ENCODE results near the gene ATF6B.
"Not testable (repeated sequence)": the region's sequence is repeated elsewhere in the genome, so short reads cannot be mapped to it uniquely, and the experiment has no call there.

Gene ATF6B

DNA sequence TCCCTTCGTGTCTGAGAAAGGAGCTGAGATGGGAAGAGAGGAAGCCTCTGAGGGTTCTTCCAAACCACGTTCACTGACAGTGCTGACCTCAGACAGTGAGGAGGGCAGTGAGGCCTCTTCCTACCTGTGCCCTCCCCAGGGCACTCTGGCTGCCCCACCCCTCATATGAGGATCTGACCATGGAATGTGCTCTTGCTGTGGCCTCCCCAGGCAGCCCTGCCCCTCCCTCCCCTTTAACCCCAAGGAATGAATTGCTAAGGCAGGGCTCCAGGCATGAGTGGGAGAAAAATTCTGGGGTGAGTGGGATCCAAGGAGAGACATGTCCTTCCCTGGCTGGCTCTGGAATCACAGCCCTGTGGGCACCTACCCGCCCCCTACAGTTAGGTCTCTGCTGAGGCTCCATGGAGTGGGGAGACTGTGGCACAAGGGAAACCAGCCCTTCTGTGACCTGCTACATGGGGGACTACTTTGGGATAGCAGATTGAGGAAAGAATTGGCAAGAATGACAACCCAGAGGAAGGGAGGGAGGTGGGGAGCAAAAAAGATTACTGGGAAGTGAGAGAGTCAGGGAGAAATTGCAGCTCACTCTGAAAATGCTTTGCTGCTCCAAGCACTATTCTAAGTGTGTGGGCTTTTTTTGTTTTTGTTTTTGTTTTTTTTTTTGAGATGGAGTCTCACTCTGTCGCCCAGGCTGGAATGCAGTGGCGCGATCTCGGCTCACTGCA lies 48.3 kb downstream of the ATF6B start:
- DNase-seq: no peak

DNA sequence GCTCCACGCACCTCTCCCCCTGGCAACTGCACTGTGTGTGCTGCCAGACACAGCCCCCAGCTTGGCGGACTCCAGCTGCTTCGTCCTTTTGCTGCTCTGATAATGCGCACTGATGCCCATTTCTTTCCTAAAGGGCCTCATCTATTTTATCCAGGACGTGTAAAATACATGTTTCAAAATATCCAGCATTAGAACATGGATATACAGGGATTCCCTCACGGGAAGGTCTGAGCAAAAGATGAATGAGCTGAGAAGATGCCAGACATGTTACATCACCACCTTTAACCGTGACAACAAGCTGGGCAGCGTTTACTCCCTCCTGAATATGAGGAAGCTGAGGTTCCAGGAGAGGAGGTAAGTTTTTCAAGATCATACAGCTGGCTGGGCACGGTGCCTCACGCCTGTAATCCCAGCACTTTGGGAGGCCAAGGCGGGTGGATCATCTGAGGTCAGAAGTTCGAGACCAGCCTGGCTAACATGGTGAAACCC lies 51.7 kb downstream of the ATF6B start:
- DNase-seq: no peak

DNA sequence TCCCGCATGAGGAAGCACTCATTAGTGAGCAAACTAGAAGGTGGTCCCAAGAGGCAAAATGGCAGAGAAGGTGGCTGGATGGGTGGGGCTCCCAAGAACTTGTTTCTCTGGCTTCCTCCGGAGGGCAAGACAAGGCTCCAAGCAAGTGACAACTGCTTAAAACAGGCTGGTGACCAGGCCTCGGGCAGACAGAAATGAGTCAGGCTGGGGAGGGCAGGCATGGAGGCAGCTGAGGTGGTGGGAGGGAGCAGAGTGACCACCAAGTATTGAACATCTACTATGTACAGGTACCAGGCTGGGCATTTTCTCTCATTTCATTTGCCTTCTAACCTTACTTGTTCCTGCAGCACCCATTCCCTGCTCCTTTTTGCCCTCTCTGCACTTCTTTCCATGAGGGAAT lies 52.3 kb downstream of the ATF6B start:
- no peak for DNase-seq

- no peak for DNase-seq
Observed at GRCh38 chr6:32074996-32075532, 53.0 kb downstream of the ATF6B start.

DNA sequence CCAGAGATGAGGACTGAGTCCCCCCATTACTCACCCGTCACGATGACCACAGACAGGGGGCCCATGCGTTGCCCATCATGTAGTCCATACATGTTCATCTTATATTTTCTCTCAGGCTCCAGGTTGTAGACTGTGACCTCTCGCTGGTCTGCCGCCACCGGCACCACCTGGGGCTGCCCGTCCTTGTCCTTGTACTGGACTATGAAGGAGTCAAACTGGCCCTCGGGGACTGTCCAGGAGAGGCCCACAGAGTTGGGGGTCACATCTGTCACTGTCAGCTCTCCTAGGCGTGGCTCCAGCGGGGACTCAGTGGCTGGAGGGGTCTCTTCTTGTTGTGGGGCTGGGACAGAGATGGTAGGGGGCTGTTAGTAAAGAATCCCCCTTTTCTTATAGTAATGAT lies 54.4 kb downstream of the ATF6B start:
- DNase-seq: no peak

DNA sequence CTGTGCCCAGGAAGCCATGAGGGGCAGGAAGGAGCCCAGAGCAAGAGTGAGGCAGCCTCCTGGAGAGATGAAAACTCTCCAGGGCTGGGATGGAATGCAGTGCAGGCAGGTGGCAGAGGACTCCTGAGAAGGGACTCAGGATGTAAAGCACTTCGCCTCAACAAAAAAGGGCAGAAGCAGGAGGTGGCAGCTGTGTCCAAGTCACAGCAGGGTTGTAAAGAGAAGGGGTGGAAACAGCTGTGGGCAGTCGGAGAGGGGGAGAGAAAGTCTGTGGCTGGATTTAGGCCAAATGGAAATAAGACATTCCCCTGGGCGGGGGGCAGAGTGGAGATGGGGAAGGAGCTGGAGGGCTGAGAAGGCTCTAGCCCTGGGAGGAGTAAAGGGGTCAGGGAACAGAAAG lies 54.9 kb downstream of the ATF6B start:
- no peak for DNase-seq

- DNase-seq: no peak
Observed at GRCh38 chr6:32070814-32071543, 57.1 kb downstream of the ATF6B start.

- DNase-seq: no peak
Observed at GRCh38 chr6:32069878-32070515, 58.0 kb downstream of the ATF6B start.

GRCh38 chr6:32069460-32069859 lies 58.6 kb downstream of the ATF6B start:
- DNase-seq: no peak

- no peak for DNase-seq
Observed at GRCh38 chr6:32068867-32069266, 59.2 kb downstream of the ATF6B start.

DNA sequence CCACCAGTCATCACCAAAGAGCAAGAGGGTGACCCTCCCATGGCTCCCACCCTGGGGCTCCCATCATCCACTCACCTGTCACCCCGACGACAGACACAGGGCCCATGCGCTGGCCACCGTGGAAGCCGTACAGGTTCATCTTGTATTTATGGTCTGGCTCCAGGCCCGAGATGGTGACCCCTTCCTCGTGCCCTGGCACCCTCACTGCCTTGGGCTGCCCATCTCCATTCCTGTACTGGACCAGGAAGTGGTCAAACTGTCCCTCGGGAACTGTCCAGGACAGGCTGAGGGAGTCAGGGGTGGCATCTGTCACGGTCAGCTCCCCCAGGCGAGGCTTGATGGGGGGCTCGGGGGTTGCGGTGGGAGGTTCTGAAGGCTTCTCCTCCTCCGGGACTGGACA lies 59.7 kb downstream of the ATF6B start:
- not testable (repeated sequence) for DNase-seq

GRCh38 chr6:32067521-32067920 lies 60.5 kb downstream of the ATF6B start:
- DNase-seq: not testable (repeated sequence)

All from NCI-H1436 (cell line).